ENCODE measurements around the gene FCN2. TPM values are rescaled to one million over a fixed set of nuclear protein-coding genes. Genes with fewer than 3 reads are reported as not detected.

The FCN2 gene
- total RNA-seq, 2 donors from 2014 or later: not detected

DNA sequence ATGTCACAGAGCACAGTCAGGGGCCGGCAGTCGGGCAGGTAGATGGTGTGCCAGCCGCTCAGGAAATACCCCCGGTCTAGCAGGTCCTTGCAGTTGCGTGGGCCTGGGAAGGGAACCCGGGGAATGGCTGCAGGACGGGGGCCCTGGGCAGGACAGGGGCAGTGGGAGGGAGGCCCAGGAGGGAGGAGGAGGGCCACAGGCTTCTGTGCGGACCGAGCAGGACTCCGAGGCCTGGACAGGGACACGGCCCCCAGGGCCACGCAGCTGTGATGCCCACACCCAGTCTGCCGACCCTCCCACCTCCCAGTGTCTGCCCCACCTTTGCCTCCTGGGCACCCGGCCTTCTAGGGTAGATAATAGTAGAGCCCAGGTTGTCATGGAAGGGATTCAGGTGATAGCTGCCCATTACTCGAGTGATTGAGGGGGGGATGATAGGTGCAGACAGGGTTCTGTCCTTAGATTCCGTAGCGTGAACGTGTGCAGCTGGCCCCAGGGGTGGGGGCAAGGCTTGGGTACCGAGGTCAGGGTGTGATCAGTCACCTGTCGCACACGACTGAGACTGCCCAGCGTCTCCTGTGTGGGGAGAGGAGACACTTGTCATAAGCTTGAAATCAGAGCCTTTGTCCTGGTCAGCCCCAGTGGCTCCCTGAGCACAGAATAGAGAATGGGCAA, 32.6 kb downstream of the FCN2 start:
- no peak overlapping the region for H3K27ac ChIP-seq
- no peaks in the 10 kb centered on the region for H3K4me1 ChIP-seq (ENCODE audit: control insufficient read depth in 1 of 2, low read depth in 2 of 2)
- no peak for ATAC-seq (ENCODE audit: insufficient number of reproducible peaks, low FRiP score, low read depth)
- H3K27me3 ChIP-seq (replicated peaks; ENCODE audit: insufficient read depth): no peaks in the 10 kb centered on the region
- H3K4me3 ChIP-seq: no peak overlapping the region
- DNase-seq (ENCODE audit: low spot score): no peak
- TF ChIP-seq, protein P1, sequence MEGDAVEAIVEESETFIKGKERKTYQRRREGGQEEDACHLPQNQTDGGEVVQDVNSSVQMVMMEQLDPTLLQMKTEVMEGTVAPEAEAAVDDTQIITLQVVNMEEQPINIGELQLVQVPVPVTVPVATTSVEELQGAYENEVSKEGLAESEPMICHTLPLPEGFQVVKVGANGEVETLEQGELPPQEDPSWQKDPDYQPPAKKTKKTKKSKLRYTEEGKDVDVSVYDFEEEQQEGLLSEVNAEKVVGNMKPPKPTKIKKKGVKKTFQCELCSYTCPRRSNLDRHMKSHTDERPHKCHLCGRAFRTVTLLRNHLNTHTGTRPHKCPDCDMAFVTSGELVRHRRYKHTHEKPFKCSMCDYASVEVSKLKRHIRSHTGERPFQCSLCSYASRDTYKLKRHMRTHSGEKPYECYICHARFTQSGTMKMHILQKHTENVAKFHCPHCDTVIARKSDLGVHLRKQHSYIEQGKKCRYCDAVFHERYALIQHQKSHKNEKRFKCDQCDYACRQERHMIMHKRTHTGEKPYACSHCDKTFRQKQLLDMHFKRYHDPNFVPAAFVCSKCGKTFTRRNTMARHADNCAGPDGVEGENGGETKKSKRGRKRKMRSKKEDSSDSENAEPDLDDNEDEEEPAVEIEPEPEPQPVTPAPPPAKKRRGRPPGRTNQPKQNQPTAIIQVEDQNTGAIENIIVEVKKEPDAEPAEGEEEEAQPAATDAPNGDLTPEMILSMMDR (IDR thresholded peaks at IDR 0.05): no peak
- no peaks in the 10 kb centered on the region for H3K36me3 ChIP-seq
- no peaks in the 10 kb centered on the region for H3K9me3 ChIP-seq

DNA sequence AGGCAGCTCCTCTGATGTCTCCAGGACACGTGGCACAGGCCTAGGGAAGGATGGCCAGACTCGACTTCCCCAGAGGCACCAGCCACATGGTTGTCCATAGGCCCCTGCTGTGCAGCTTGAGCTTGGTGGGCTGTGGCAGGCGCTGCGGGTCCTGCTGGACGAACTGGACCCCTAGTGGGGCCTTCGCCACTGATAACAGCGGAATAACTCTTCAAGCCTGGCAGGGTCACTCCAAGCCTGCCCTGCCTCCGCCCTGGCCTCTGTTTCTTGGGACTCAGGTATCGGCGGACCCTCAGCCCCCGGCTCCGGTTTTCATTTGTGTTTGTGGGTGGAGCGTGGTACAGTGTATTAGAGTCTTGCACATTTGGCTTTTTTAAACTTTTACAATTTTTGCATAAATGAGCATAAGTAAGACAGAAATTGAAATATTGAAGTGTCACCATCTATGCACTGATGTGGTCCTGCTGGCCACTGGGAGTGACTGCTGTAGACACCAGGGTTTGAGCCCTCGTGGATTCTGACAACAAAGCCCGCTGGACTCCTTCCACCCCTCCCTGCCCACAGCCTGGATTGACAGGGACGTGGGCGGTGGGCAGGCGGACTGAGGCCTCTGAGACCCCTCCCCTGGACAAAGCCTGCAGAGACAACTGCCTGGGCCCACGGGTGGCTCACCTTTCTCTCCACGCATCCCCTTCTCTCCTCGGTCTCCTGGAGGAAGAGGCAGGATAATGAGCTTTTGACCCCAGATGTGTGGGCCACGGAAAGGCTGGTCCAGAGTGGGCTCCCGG, 33.3 kb downstream of the FCN2 start:
- H3K4me3 ChIP-seq: no peak overlapping the region
- no peaks in the 10 kb centered on the region for H3K9me3 ChIP-seq
- ATAC-seq (ENCODE audit: insufficient number of reproducible peaks, low FRiP score, low read depth): no peak
- H3K4me1 ChIP-seq (ENCODE audit: control insufficient read depth in 1 of 2, low read depth in 2 of 2): no peaks in the 10 kb centered on the region
- DNase-seq (ENCODE audit: low spot score): no peak
- H3K27ac ChIP-seq: no peak overlapping the region
- no peaks in the 10 kb centered on the region for H3K27me3 ChIP-seq (replicated peaks; ENCODE audit: insufficient read depth)
- TF ChIP-seq, protein P1 (IDR thresholded peaks at IDR 0.05): no peak
- H3K36me3 ChIP-seq: no peaks in the 10 kb centered on the region

DNA sequence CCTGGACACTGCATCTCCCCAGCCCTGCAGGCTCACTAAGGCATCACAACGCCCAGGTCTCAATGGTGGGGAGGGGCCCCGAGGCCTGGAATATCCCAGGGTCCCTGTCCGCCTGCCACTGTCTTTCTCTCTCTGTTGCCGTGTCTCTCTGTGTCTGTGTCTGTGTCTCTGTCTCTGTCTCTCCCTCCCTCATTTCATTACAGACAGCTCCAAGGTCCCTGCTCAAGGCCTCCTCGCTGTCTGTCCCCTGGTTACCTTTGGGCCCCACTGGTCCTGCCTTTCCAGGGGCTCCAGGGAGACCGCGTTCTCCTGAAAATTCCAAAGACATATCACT, 33.9 kb downstream of the FCN2 start:
- Histone ChIP-seq H3K4me1 (ENCODE audit: control insufficient read depth in 1 of 2, low read depth in 2 of 2) (no peaks in the 10 kb centered on the region), H3K4me3 (no peak overlapping the region), H3K27ac (no peak overlapping the region), H3K36me3 (no peaks in the 10 kb centered on the region), H3K27me3 (replicated peaks; ENCODE audit: insufficient read depth) (no peaks in the 10 kb centered on the region), H3K9me3 (peaks cover 2% of the 10 kb centered on the region)
- no peak for DNase-seq (ENCODE audit: low spot score)
- ATAC-seq (ENCODE audit: insufficient number of reproducible peaks, low FRiP score, low read depth): no peak
- TF ChIP-seq, protein P1 (IDR thresholded peaks at IDR 0.05): no peak

DNA sequence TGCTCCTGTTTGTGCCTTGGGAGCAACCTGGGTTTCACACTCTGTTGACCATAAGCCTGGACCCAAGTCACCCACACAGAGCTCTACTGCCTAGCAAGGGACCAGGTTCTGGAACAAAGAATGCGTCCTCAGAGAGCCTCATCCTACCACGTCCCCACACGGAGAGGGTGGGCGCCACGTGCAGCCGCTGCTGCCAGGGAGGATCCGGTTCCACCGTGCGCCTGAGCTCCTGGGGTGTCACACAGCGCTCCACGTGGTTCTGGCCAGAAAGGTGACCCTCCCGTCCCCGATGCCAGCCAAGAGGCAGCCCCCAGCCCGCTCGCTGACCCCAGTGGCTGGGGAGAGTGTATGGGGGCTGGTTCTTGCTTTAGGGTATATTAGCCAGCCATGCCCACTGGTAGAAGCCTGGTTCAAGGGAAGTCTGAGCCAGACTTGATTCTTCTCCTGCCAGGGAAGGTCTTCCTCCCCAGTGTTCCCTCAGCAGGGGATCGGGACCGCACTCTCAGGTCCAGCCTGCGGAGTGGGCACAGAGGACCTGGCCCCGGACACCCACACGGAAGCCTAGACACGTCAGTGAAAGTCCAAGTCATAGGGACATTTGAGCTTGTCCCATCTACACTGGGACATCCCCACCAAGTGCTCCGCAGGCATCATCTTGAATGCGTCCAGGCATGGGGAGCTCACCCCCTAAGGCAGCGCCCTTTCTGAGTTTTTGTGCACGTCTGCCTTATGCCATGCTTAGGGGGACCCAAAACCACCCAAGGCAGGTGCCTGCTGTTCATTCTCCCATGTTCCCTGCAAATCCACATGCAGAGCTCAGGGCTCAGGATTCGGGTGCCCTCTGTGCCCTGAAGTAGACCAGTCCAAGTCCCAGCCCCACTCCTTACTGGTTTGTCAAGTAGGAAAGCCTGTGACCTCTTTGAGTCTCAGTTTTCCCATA, 34.7 kb downstream of the FCN2 start:
- no peaks in the 10 kb centered on the region for H3K36me3 ChIP-seq
- H3K4me3 ChIP-seq: no peak overlapping the region
- no peaks in the 10 kb centered on the region for H3K27me3 ChIP-seq (replicated peaks; ENCODE audit: insufficient read depth)
- no peak overlapping the region for H3K27ac ChIP-seq
- H3K4me1 ChIP-seq (ENCODE audit: control insufficient read depth in 1 of 2, low read depth in 2 of 2): no peaks in the 10 kb centered on the region
- TF ChIP-seq, protein P1 (IDR thresholded peaks at IDR 0.05): no peak
- no peak for DNase-seq (ENCODE audit: low spot score)
- H3K9me3 ChIP-seq: peaks cover 8% of the 10 kb centered on the region
- ATAC-seq (ENCODE audit: insufficient number of reproducible peaks, low FRiP score, low read depth): no peak
